ENCODE data around the gene BMPR1B.

BMPR1B gene

DNA sequence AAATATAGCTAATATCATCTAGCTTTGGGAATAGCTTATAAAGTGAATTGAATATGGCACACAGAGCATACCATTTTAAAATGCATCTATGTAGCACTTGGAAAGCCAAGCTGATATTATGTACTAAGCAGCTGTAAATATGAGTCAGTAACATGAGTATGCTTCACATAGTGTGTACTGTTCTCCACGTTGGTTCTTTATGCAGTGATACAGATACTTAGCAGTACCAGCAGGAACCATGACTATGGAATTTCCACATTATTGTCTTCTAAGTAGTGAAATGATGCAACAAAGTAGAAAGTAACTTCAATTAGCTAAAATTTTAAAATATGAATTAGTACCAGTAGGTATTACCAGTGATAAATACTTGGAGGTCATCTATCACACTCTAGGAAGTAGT is 320.1 kb downstream of the BMPR1B start:
- no peak for DNase-seq (ENCODE audit: low read depth)
- TF ChIP-seq, protein P1, sequence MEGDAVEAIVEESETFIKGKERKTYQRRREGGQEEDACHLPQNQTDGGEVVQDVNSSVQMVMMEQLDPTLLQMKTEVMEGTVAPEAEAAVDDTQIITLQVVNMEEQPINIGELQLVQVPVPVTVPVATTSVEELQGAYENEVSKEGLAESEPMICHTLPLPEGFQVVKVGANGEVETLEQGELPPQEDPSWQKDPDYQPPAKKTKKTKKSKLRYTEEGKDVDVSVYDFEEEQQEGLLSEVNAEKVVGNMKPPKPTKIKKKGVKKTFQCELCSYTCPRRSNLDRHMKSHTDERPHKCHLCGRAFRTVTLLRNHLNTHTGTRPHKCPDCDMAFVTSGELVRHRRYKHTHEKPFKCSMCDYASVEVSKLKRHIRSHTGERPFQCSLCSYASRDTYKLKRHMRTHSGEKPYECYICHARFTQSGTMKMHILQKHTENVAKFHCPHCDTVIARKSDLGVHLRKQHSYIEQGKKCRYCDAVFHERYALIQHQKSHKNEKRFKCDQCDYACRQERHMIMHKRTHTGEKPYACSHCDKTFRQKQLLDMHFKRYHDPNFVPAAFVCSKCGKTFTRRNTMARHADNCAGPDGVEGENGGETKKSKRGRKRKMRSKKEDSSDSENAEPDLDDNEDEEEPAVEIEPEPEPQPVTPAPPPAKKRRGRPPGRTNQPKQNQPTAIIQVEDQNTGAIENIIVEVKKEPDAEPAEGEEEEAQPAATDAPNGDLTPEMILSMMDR (IDR thresholded peaks at IDR 0.05; ENCODE audit: control insufficient read depth, insufficient read depth, low read depth, low read length, missing control alignments) = no peak

DNA sequence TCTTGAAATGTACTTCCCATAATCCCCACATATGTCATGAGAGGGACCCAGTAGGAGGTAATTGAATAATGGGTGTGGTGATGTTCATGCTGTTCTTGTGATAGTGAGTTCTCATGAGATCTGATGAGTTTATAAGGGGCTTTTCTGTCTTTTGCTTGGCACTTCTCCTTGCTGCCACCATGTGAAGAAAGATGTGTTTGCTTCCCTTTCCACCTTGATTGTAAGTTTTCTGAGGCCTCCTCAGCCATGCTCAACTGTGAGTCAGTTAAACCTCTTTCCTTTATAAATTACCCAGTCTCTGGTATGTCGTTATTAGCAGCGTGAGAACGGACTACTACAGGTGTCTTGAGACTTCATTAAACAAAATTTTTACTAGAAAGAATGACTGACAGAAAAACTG is 323.2 kb downstream of the BMPR1B start:
- TF ChIP-seq, protein P1 (IDR thresholded peaks at IDR 0.05; ENCODE audit: control insufficient read depth, insufficient read depth, low read depth, low read length, missing control alignments) = no peak
- no peak overlapping the region for H3K4me3 ChIP-seq (ENCODE audit: control insufficient read depth, low read depth, low read length)
- DNase-seq (ENCODE audit: low read depth) = no peak

More for the DNA sequence above, 320.1 kb downstream of the BMPR1B start:
- H3K4me3 ChIP-seq (ENCODE audit: control insufficient read depth, low read depth, low read length) = no peak overlapping the region

DNA sequence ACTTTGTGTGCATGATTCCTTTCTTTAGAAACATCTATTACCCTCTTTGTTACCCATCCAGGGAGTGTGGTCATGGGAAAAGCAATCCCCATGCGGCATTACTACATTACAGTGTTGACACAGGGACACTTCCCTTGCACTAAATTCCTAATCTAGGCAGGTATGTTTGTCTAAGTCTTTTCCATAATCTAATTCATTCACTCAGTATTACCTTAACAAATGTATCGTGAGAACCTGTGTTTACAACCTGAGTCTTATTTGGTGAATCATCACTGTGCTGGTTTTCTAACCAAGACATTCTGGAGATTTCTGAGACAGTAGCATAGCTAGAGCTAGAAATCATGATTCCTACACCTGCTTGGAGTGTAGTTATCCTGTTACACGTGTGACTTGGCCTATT is 326.8 kb downstream of the BMPR1B start:
- TF ChIP-seq, protein P1 (IDR thresholded peaks at IDR 0.05; ENCODE audit: control insufficient read depth, insufficient read depth, low read depth, low read length, missing control alignments) = no peak
- no peak for DNase-seq (ENCODE audit: low read depth)
- no peak overlapping the region for H3K4me3 ChIP-seq (ENCODE audit: control insufficient read depth, low read depth, low read length)

DNA sequence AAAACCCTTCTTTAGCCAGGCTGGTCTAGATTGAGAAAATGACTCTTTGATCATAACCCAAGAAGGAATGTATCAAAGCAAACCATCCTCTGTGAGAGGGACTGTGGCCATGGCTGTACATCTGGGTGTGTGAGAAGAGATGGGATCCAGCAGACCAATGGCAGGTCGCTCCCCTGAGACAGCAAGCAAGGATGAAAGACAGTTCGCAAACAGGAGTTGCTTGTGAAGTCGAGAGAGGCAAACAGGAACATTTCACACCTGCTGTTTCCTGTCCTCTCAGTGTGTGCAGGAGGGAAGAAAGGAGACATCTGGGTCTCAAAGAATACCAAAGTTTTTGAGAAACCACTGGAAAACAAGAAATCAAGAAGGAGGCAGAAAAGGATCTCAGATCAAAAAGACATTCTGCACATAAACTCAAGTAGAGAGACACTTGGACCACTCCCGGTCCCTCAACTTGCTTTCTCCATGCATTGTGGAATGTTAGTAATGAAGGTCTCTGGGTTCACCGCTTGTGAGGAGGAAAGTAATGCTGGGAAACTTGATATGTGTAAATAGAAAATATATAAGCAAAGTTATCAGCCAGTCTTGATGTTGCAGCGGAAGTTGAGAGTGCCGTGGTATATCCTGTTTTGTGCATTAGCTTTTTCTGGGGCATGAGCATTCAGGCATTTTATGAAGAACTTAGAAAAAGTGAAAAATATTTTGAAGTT is 327.5 kb downstream of the BMPR1B start:
- no peak overlapping the region for H3K4me3 ChIP-seq (ENCODE audit: control insufficient read depth, low read depth, low read length)
- TF ChIP-seq, protein P1 (IDR thresholded peaks at IDR 0.05; ENCODE audit: control insufficient read depth, insufficient read depth, low read depth, low read length, missing control alignments) = no peak
- DNase-seq (ENCODE audit: low read depth) = no peak

DNA sequence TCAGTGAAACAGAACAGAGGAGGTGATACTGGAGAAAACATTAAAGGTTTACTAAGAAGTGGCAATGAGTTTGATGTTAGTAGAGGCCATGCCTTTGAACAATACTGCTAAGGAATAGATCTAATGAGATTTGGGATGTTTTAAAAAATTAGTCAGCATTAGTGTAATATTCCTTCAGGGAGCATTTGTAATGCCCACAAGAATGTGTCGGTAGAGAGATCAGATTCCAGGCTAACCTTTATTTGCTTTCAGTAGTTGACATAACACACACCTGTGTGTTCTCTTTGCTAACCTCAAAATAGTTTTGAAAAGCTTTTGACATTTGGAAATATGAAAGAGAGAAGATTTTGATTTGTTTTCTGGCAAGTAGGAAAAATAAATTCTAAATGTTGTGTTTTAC is 328.8 kb downstream of the BMPR1B start:
- TF ChIP-seq, protein P1 (IDR thresholded peaks at IDR 0.05; ENCODE audit: control insufficient read depth, insufficient read depth, low read depth, low read length, missing control alignments) = no peak
- DNase-seq (ENCODE audit: low read depth) = no peak
- H3K4me3 ChIP-seq (ENCODE audit: control insufficient read depth, low read depth, low read length) = no peak overlapping the region

DNA sequence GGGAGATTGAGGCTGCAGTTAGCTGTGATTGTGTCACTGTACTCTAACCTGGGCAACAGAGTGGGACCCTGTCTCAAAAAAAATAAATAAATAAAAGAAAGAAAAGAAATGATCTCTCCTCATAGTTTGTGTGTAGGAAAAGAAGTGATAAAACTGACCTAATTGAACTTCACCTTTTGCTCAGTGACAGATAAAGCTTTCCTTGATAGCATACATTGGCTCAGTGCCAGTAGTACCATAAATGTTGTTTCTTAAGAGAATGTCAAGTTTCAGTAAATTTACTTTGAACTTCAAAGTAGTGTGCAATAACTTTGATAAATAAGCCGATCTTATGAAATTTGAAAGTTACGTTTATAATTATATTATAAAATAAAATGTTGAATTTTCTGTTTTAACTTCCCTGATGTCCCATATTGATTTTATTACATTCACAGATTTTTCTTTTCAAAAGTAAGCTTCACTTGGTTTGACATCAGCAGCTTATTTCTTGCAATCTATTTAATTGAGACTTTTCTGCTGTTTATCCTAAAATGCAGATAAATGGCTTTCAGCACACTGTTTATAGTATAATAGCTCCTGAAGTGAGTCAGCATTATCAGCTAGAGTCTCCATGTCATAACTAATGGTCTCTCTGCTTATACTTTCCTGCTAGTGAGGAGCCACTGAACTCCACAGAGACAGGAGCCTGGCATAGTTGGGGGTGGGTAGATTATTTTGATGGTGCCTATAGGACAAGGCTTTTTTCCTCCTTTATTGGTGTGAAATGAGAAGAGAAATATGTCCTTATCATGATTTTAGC is 330.1 kb downstream of the BMPR1B start:
- no peak for DNase-seq (ENCODE audit: low read depth)
- TF ChIP-seq, protein P1 (IDR thresholded peaks at IDR 0.05; ENCODE audit: control insufficient read depth, insufficient read depth, low read depth, low read length, missing control alignments) = no peak

More for the DNA sequence above, 330.1 kb downstream of the BMPR1B start:
- no peak overlapping the region for H3K4me3 ChIP-seq (ENCODE audit: control insufficient read depth, low read depth, low read length)

Measured in AG09309 (cell line).